ENCODE data around the gene FRMPD2. TPM values are rescaled to one million over a fixed set of nuclear protein-coding genes. Genes with fewer than 3 reads are reported as not detected.
"Not testable (repeated sequence)": the region's sequence is repeated elsewhere in the genome, so short reads cannot be mapped to it uniquely, and the experiment has no call there.

FRMPD2 gene
- total and polyA plus RNA-seq, 2 experiments from 2014 or later: not detected

DNA sequence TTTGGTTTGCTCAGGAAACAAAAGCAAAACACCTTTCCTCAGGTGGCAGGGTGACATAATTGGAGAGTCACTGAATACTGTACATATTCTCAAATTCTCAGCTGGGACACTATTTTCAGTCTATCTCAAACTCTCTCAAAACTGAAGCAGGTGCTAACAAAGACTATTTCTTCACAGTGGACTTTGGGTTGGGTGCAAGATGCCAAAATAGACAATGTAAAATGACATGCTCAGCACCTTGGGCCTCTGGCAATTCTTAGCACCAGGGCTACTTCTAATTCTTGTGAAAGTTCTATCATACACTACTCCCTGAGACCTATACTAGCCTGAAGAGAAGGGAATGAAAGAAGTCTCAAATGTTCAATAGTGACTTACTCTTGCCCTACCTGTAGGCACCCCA, 151.9 kb downstream of the FRMPD2 start:
- H3K27ac ChIP-seq (ENCODE audit: low read depth); H3K36me3 Mint-ChIP-seq (ENCODE audit: low read depth); H3K36me3 ChIP-seq (ENCODE audit: insufficient read depth); H3K4me1 Mint-ChIP-seq; H4K20me1 ChIP-seq (replicated peaks; ENCODE audit: insufficient read depth); H3K4me1 ChIP-seq (ENCODE audit: insufficient read depth); DNase-seq (ENCODE audit: low spot score); ATAC-seq; H2AFZ ChIP-seq; H3K4me2 ChIP-seq; H3F3A ChIP-seq (replicated peaks; ENCODE audit: low read depth); H3K9me3 Mint-ChIP-seq; H3K27me3 ChIP-seq (ENCODE audit: insufficient read depth); H3K4me3 ChIP-seq; H3K4me3 Mint-ChIP-seq; H3K27ac Mint-ChIP-seq; H3K79me2 ChIP-seq (replicated peaks; ENCODE audit: insufficient read depth); H3K27me3 Mint-ChIP-seq (ENCODE audit: insufficient read depth, low read depth, poor library complexity); H3K9me2 ChIP-seq (ENCODE audit: insufficient read depth): not testable (repeated sequence)

DNA sequence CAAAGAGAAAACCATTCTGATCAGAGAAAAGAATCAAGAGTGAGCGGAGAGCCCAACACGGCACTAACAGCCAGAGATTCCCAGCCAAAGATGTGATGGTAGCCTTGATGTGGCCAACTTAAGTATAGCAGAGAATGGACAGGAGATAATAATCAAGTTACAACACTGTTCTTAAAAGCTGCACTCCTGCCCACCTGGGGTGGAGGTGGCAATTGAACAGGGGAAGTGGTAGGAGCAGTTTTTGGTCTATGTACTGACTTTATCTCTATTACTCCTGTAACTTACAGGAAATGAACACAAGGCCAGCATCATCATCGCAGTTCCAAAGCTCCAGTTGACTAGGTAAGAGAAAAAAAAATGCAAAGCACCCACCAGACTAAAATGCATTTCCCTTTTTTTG, 164.2 kb downstream of the FRMPD2 start:
- not testable (repeated sequence) for H3K36me3 ChIP-seq (ENCODE audit: insufficient read depth); H3K4me3 ChIP-seq; H2AFZ ChIP-seq; H3K9me2 ChIP-seq (ENCODE audit: insufficient read depth); ATAC-seq; H4K20me1 ChIP-seq (replicated peaks; ENCODE audit: insufficient read depth); DNase-seq (ENCODE audit: low spot score); H3K27me3 ChIP-seq (ENCODE audit: insufficient read depth); H3K27me3 Mint-ChIP-seq (ENCODE audit: insufficient read depth, low read depth, poor library complexity); H3K27ac ChIP-seq (ENCODE audit: low read depth); H3K36me3 Mint-ChIP-seq (ENCODE audit: low read depth); H3K79me2 ChIP-seq (replicated peaks; ENCODE audit: insufficient read depth); H3K9me3 Mint-ChIP-seq; H3K4me1 ChIP-seq (ENCODE audit: insufficient read depth); H3F3A ChIP-seq (replicated peaks; ENCODE audit: low read depth); H3K4me1 Mint-ChIP-seq; H3K4me2 ChIP-seq; H3K4me3 Mint-ChIP-seq; H3K27ac Mint-ChIP-seq

Other genes with a start within 250 kb of the FRMPD2 start
- 63.5 and 73.6 TPM in 2 replicates for gene MAPK8, start 32.0 kb upstream of the FRMPD2 start, total RNA-seq (2014; rRNA removed; shearing (Covaris generic))
- gene MAPK8, start 32.0 kb upstream of the FRMPD2 start, polyA plus RNA-seq (2016; fragmentation: Nextera tagmentation; extraction: Ambion mirVana): 40.0 and 52.4 TPM in 2 replicates

All from GM23338 (cell line).